GM21619 (cell line): ENCODE data around the gene PI4KB.

Experiments used
- ATAC-seq: cut with Tn5 transposase; IDR thresholded peaks from one replicate; pipeline ENCODE4 v1.9.1; 2021; ENCODE audit not compliant: unreplicated experiment

The PI4KB gene

GRCh38 chr1:151312826-151313225, 14.4 kb downstream of the PI4KB start:
- no peak for ATAC-seq

DNA sequence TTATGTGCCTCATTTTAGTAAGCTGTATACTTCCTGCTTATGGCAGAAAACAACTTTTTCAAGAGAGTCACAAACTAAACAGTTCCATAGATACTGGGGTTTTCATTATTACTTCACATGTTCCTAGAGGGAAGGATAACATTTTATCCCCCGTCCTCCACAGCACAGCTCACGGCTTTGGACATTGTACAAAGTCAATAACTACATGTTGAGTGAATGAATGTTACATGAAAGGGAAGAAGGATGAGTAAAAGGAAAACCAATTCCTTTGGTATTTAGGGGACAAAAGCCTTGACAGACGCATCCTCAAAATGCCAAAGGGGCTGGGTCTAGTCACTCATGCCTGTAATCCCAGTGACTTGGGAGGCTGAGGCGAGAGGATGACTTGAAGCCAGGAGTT, 14.8 kb downstream of the PI4KB start:
- ATAC-seq, result no peak

DNA sequence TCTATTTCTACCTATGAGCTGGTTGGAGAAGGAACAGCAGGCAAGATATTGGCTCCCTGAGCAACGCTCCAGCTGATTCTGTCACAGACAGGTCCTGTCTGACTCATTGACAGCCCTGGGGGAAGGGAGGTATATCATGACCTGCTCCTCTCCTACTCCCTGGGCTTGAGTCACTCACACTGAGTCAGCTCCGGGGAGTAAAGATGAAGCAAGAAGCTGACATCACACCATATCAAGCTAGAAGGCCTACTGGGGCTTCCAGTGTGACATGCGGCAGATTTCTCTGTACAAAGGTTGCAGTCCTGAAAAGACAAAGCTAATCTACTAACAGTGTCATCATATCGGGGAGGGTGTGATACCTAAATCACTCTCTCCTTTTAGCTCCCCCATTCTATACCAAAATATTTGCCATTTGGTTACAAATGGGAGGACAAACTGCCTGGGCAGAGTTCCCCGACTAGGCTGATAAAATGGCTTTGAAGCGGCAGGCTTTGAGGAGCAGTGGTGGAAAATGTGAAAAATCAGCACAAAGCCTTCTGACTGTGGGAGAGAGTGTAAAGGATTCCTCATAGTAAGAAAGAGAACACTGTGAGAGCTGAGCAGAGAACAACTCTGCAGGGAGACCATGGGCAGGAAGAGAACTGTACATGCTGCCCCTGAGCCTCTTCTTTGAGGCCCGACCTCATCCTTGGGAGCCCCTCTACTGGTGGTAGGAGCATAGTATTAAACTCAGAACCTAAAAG, 15.5 kb downstream of the PI4KB start:
- ATAC-seq, result no peak

DNA sequence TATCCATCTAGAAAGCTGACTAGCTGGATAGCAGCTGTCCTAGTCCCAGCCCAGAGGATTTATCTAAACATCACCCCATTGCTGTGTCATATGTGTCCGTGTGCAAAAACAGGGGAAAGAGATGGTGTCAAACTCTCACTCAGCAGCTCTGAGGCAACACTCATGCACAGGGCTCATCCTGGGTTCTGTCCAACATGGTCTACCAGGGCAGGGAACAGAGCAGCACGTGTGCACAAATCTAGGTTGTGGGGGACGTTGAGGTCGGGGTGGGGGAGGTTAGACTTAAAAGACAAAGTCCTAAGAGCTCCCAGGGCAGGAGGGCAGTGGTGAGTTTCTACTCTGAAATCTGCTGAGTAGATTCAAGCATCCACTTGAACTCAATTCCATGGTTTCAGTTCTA, 16.2 kb downstream of the PI4KB start:
- ATAC-seq, result no peak

GRCh38 chr1:151309811-151310323, 17.3 kb downstream of the PI4KB start:
- ATAC-seq, result no peak

GRCh38 chr1:151294742-151295462, 32.3 kb downstream of the PI4KB start:
- no peak for ATAC-seq

- no peak for ATAC-seq
Measured at GRCh38 chr1:151293093-151293492, 34.1 kb downstream of the PI4KB start.

DNA sequence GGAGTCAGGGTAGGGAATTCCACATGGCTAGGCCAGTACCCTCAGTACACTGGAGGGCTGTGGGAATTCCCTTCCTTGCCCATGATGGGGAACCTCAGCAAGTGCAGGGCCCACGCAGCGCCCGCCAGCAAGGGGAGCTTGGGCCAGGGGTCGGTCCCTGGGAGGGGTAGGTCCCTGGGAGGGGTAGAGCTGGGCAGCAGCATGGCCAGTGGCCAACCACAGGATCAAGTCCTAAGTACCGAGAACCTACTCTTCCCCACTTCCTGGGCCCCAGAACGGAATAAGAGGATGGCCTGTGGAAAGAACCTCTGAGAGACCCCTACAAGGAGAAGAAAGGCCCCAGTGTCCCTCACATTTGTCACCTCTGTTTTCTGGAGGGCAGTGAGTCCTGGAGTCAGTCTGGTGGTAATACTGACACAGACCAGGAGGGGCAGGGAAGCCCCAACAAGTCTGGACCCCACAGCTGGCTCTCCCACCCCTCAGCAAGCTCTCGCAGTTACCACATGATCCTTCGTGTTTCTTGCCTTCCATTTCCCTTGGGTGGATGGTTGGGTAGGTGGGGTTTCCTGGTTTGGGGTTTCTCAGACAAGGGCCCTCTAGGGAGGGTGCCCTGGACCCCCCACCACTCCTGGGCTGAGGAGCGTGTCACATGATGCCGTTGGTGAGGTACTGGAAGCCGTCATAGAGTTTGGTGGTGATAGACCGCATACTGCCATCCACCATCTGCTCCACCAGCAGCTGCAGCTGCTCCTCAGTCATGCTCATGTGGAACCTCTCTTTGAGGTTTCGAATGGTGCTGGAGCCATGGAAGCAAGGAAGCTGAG, 34.8 kb downstream of the PI4KB start:
- no peak for ATAC-seq

DNA sequence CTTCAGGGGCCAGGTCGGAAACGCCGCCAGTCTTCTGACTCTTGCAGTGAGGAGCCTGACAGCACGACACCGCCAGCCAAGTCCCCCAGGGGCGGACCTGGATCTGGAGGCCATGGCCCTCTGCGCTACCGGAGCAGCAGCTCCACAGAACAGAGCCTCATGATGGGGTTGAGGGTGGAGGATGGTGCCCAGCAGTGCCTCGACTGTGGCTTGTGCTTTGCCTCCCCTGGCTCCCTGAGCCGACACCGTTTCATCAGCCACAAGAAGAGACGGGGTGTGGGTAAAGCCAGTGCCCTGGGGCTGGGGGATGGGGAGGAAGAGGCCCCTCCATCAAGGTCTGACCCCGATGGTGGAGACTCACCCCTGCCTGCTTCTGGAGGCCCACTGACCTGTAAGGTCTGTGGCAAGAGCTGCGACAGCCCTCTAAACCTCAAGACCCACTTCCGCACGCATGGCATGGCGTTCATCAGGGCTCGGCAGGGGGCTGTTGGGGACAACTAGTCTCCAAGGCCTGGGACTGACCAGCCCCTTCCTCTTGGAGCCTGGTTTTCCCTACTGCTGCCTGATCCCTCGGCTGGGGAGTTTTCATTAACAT, 36.4 kb downstream of the PI4KB start:
- ATAC-seq, result no peak

DNA sequence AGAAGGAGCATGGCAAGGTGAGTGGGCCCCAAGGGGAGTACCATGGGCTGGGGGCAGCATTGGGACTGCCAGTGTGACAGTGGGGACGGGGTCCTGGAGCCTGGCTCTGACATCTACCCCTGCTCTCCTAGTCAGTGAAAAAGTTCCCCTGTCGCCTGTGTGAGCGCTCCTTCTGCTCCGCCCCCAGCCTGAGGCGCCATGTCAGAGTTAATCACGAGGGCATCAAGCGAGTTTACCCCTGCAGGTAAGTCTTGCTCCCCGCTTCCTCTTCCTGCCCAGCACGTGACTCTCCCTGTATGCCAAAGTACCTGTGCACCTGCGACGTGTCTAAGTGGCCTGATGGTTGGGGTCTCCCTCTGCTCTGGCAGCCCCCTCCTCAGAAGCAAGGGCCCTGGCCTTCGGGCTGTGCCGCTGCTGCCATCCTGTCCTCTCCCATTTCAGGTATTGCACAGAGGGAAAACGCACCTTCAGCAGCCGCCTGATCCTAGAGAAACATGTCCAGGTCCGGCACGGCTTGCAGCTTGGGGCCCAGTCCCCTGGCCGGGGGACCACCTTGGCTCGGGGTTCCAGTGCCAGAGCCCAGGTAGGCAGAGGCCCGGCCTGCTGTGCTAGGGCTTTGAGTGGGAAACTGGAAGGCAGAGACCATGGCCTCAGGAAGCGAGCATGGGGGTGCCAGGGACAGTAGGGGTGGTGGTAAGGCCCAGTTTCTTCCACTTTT, 37.1 kb downstream of the PI4KB start:
- no peak for ATAC-seq

- ATAC-seq, result no peak
Measured at GRCh38 chr1:151289080-151289935, 37.9 kb downstream of the PI4KB start.

GRCh38 chr1:151288502-151288901, 38.7 kb downstream of the PI4KB start:
- ATAC-seq, result no peak

DNA sequence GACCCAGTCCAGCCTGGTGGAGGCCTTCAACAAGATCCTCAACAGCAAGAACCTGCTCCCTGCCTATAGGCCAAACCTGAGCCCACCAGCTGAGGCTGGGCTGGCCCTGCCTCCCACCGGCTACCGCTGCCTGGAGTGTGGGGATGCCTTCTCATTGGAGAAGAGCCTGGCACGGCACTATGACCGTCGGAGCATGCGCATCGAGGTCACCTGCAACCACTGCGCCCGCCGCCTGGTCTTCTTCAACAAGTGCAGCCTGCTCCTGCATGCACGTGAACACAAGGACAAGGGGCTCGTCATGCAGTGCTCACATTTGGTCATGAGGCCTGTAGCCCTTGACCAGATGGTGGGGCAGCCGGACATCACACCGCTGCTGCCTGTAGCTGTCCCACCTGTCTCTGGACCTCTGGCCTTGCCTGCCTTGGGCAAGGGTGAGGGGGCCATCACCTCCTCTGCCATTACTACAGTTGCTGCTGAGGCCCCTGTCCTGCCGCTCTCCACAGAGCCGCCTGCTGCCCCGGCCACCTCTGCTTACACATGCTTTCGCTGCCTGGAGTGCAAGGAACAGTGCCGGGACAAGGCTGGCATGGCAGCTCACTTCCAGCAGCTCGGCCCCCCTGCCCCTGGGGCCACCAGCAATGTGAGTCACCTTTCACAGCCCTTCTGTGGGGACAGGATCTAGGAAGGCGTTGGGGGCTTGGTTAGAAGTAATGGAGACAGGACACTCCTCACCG, 39.3 kb downstream of the PI4KB start:
- ATAC-seq, result no peak

GRCh38 chr1:151287341-151287699, 39.9 kb downstream of the PI4KB start:
- ATAC-seq, result no peak

DNA sequence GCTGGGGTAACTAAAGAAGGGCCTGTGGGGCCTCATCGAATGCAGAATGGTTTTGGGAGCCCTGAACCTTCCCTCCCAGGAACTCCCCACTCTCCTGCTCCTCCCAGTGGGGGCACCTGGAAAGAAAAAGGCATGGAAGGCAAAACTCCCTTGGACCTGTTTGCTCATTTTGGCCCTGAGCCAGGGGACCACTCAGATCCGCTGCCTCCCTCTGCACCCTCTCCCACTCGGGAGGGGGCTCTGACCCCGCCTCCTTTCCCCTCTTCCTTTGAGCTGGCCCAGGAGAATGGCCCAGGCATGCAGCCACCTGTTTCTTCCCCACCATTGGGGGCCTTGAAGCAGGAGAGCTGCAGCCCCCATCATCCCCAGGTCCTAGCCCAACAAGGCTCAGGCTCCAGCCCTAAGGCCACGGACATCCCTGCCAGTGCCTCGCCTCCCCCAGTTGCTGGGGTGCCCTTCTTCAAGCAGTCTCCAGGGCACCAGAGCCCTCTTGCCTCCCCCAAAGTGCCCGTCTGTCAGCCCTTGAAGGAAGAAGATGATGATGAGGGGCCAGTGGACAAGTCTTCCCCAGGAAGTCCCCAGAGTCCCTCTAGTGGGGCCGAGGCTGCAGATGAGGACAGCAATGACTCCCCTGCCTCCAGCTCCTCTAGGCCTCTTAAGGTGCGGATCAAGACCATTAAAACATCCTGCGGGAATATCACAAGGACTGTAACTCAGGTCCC, 40.4 kb downstream of the PI4KB start:
- no peak for ATAC-seq

DNA sequence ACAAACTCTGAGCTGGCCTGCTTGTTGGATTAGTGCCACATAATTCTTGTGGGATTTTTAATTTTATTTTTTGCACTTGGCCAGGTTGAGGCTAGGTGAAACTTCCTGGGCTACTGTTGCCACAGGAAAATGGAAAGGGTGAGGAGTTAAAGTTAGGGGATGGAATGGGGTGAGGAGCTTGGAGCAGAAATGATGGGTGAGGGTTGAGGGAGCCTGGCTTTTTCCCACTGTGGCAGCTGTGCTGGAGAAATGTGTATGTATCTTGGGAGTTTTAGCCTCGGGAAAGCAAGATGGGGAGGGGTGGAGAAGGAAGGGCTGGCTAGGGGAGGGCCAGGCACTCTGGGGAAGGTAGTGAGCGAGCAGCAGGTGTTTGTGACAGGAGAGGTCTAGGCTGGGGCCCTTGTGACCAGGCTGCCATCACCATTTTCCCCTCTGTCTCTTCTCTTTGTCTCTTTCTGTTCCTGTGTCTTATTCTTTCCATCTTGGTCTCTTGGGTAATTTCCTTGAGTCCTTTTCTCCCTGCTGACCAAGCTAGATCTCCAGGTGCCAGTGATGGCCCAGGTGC, 43.1 kb downstream of the PI4KB start:
- no peak for ATAC-seq

DNA sequence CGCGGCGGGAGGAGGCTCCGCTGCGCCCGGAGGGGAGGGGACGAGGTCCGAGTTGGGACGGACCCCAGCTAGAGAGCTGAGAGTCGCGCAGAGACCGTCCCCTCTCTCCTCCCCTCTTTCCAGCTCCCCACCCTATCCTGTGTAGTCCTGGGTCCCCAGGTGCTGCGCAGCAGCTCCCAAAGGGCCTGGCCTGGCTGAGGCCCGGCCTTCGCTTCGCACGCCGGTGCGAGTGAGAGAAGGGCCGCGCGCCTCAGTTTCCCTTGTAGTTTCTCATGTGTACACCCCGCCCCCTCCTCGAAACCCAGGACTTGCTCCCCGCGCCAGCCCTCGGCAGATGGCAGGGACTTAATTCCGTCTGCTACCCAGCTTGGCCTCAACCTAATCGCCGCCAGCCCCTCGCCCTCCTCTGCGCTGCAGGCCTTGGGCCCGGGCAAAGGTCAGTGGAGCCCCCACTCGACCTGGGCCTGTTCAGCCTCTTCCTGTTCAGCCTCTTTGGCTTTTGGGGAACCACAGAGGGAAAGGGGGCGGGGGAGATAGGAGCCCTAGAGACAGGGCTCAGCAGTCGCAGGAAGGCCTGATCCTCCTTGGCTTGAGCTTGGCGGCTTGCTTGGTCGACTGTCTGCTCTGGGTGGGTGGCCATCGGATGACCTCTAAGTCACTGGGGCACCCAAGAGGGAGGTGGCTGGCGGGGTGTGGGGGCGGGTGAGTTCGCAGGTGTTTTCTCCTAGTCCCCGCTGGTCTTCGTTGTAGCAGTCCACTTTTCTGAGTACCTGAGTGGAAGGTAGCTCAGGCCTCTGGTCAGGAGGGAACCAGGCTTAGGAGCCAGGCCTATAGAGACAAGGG, 44.1 kb downstream of the PI4KB start:
- ATAC-seq, result no peak
